CD14-positive monocyte (primary cell): ENCODE measurements around the gene CDKAL1. TPM values are rescaled to one million over a fixed set of nuclear protein-coding genes. Genes with fewer than 3 reads are reported as not detected.

ENCODE experiments used
- DNase-seq, 3 donors: peaks; one replicate each; pipeline ENCODE4 v3.0.0-alpha.2; 2011 to 2022
- H2AFZ ChIP-seq: 2 replicates; pipeline ENCODE4 v1.6.0; 2012; ENCODE audit warnings: mild to moderate bottlenecking, low read depth, low read length, inconsistent platforms; ENCODE audit not compliant: insufficient read depth, poor library complexity, severe bottlenecking
- H3K27ac ChIP-seq, 2 donors: 1 replicate in 1 of 2; 2 replicates in 1 of 2; pipeline ENCODE4 v1.5.1; 2012 to 2013; ENCODE audit warnings: low read length in 2 of 2, control low read depth in 1 of 2, inconsistent platforms in 1 of 2, low read depth in 1 of 2, mild to moderate bottlenecking in 1 of 2
- H3K27me3 ChIP-seq, 2 donors: one replicate each; pipeline versions ENCODE4 v1.6.0 to v1.6.1; 2011 to 2013; ENCODE audit warnings: low read length in 2 of 2; ENCODE audit not compliant: control insufficient read depth in 2 of 2, insufficient read depth in 2 of 2
- H3K36me3 ChIP-seq, 2 donors: replicated peaks in 1 of 2; 1 replicate in 1 of 2; 2 replicates in 1 of 2; pipeline versions ENCODE4 v1.5.1 to v1.6.1; 2012 to 2013; ENCODE audit warnings: low read length in 2 of 2, control low read depth in 1 of 2, inconsistent platforms in 1 of 2, mild to moderate bottlenecking in 1 of 2; ENCODE audit not compliant: insufficient read depth in 2 of 2, control insufficient read depth in 1 of 2
- H3K4me1 ChIP-seq, 2 donors: 1 replicate in 1 of 2; 2 replicates in 1 of 2; pipeline versions ENCODE4 v1.5.1 to v1.6.1; 2012 to 2013; ENCODE audit warnings: low read length in 2 of 2, control low read depth in 1 of 2, inconsistent platforms in 1 of 2, mild to moderate bottlenecking in 1 of 2, moderate library complexity in 1 of 2; ENCODE audit not compliant: insufficient read depth in 2 of 2, control insufficient read depth in 1 of 2
- H3K4me2 ChIP-seq: replicated peaks from 2 replicates; pipeline ENCODE3; 2012; ENCODE audit warnings: low read length, moderate library complexity, mild to moderate bottlenecking; ENCODE audit not compliant: poor library complexity, severe bottlenecking; ENCODE audit errors: extremely low read depth
- H3K4me3 ChIP-seq, 3 experiments: fragments of 200-600 bp in 1 of 3; sonication (generic) in 1 of 3; replicated peaks in 1 of 3; 1 replicate in 2 of 3; 2 replicates in 1 of 3; pipeline ENCODE4 v1.5.1; 2011 to 2013; ENCODE audit warnings: low read length in 3 of 3, mild to moderate bottlenecking in 3 of 3, control low read depth in 2 of 3, low read depth in 2 of 3, inconsistent platforms in 1 of 3, moderate library complexity in 1 of 3
- H3K79me2 ChIP-seq: 2 replicates; pipeline ENCODE4 v1.6.0; 2012; ENCODE audit warnings: mild to moderate bottlenecking, control low read depth, inconsistent platforms, low read length, moderate library complexity; ENCODE audit not compliant: insufficient read depth
- H3K9ac ChIP-seq: 2 replicates; pipeline ENCODE4 v1.6.0; 2017; ENCODE audit warnings: low read length, mild to moderate bottlenecking; ENCODE audit not compliant: insufficient read depth, poor library complexity, severe bottlenecking
- H3K9me3 ChIP-seq, 2 donors: replicated peaks in 1 of 2; 1 replicate in 1 of 2; 2 replicates in 1 of 2; pipeline versions ENCODE4 v1.5.1 to v1.6.1; 2012 to 2013; ENCODE audit warnings: low read length in 2 of 2, control low read depth in 1 of 2; ENCODE audit not compliant: control insufficient read depth in 1 of 2, insufficient read depth in 1 of 2
- H4K20me1 ChIP-seq: 2 replicates; pipeline ENCODE4 v1.6.0; 2012; ENCODE audit warnings: mild to moderate bottlenecking, low read length, control low read depth, moderate library complexity; ENCODE audit not compliant: insufficient read depth
- H3K27ac Mint-ChIP-seq, 7 donors: one replicate each; pipeline ENCODE4 v1.8.0; 2020; ENCODE audit warnings: mild to moderate bottlenecking in 7 of 7, mixed read lengths in 7 of 7, moderate library complexity in 6 of 7, inconsistent platforms in 2 of 7
- H3K27me3 Mint-ChIP-seq, 3 donors: one replicate each; pipeline ENCODE4 v1.8.0; 2021 to 2022; ENCODE audit warnings: low read depth in 3 of 3, mild to moderate bottlenecking in 3 of 3, mixed read lengths in 3 of 3, moderate library complexity in 3 of 3, inconsistent platforms in 1 of 3
- H3K36me3 Mint-ChIP-seq, 2 donors: one replicate each; pipeline ENCODE4 v1.8.0; 2020; ENCODE audit warnings: mixed read lengths in 2 of 2, inconsistent platforms in 1 of 2, mild to moderate bottlenecking in 1 of 2
- H3K4me1 Mint-ChIP-seq: one replicate; pipeline ENCODE4 v1.8.0; 2020; ENCODE audit warnings: mild to moderate bottlenecking, mixed read lengths
- H3K4me3 Mint-ChIP-seq, 2 donors: one replicate each; pipeline ENCODE4 v1.8.0; 2020; ENCODE audit warnings: mild to moderate bottlenecking in 2 of 2, mixed read lengths in 2 of 2, moderate library complexity in 1 of 2
- H3K9me3 Mint-ChIP-seq, 7 donors: one replicate each; pipeline ENCODE4 v1.8.0; 2020 to 2022; ENCODE audit warnings: mixed read lengths in 7 of 7, mild to moderate bottlenecking in 6 of 7, moderate library complexity in 6 of 7, inconsistent platforms in 2 of 7
- WGBS: methylation state at CpG from one replicate; pipeline ENCODE4 v1.1.5; 2013; ENCODE audit warnings: missing lambda C conversion rate; ENCODE audit not compliant: insufficient coverage; 5-methylcytosine and 5-hydroxymethylcytosine counted together
- intact Hi-C, 2 donors: fragments of 100-400 bp; cut with micrococcal nuclease; formaldehyde crosslinking; loops; one replicate each; pipeline versions ENCODE4 v1.15.0 to v1.15.1; 2023
- polyA plus RNA-seq, 3 donors: library from polyadenylated mRNA; depleted of rRNA in 1 of 3; unstranded in 2 of 3; stranded (reverse) in 1 of 3; fragments of 300-500 nt in 2 of 3; fragments of >200 nt in 1 of 3; fragmentation: Illumina TruSeq in 2 of 3; gene quantifications; 1 replicate in 2 of 3; 2 replicates in 1 of 3; pipeline ENCODE4 v1.2.3, GENCODE V29; 2012 to 2021
- TF ChIP-seq, protein P1 (sequence below): fragments of 200-600 bp; IDR thresholded peaks from one replicate; pipeline ENCODE4 v1.8.0; 2022; ENCODE audit warnings: antibody characterized with exemption, mild to moderate bottlenecking

CDKAL1 gene
- polyA plus RNA-seq, 3 donors, result 3.2 to 12.4 (median 8.3) TPM

DNA sequence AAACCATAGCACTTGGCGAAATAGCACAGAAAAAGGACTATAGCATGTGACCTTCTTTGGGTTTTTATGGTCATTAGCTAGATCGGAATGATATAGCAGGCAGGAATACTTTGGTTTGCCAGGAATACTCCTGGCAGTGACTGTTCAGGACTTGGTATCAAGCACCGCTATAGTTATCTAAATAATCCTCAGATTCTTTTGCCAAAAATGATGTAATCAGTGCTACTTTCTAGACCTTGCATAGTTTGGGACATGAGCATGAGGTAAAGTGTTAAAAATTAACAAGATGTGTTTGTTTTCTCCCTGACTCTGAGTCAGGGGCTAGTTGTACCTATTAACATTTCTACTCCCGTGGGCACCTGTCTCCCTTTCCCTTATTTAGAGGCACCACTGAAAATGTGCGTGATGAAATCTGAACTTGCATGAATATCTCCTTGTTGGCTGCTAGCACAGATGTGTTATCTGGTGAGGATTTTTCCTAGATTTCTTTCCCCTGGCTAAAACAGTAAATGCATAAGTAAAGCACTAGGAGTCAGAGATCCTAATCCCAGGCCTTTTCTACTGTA is 511.0 kb downstream of the CDKAL1 start:
- Mint-ChIP-seq H3K36me3 (no peaks in the 10 kb centered on the region), H3K9me3 (no peaks in the 10 kb centered on the region), H3K27ac (no peak overlapping the region), H3K4me3 (no peak overlapping the region), H3K4me1 (no peaks in the 10 kb centered on the region), H3K27me3 (peaks cover 0 to 2% (median 0%) of the 10 kb centered on the region in 3 donors)
- intact Hi-C loops, result no loop called here
- H2AFZ ChIP-seq, result no peak overlapping the region
- no peaks in the 10 kb centered on the region for H3K4me1 ChIP-seq
- H3K9ac ChIP-seq, result no peak overlapping the region
- H3K27ac ChIP-seq, result no peak overlapping the region
- H4K20me1 ChIP-seq, result no peaks in the 10 kb centered on the region
- H3K4me3 ChIP-seq, result no peak overlapping the region
- no peaks in the 10 kb centered on the region for H3K79me2 ChIP-seq
- H3K4me2 ChIP-seq, result no peak overlapping the region
- TF ChIP-seq, protein P1, sequence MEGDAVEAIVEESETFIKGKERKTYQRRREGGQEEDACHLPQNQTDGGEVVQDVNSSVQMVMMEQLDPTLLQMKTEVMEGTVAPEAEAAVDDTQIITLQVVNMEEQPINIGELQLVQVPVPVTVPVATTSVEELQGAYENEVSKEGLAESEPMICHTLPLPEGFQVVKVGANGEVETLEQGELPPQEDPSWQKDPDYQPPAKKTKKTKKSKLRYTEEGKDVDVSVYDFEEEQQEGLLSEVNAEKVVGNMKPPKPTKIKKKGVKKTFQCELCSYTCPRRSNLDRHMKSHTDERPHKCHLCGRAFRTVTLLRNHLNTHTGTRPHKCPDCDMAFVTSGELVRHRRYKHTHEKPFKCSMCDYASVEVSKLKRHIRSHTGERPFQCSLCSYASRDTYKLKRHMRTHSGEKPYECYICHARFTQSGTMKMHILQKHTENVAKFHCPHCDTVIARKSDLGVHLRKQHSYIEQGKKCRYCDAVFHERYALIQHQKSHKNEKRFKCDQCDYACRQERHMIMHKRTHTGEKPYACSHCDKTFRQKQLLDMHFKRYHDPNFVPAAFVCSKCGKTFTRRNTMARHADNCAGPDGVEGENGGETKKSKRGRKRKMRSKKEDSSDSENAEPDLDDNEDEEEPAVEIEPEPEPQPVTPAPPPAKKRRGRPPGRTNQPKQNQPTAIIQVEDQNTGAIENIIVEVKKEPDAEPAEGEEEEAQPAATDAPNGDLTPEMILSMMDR, result no peak
- no peak for DNase-seq
- WGBS, result 100% methylated on average over 1 of the region's 5 CpGs
- no peaks in the 10 kb centered on the region for H3K9me3 ChIP-seq
- no peaks in the 10 kb centered on the region for H3K36me3 ChIP-seq
- H3K27me3 ChIP-seq, result no peaks in the 10 kb centered on the region

DNA sequence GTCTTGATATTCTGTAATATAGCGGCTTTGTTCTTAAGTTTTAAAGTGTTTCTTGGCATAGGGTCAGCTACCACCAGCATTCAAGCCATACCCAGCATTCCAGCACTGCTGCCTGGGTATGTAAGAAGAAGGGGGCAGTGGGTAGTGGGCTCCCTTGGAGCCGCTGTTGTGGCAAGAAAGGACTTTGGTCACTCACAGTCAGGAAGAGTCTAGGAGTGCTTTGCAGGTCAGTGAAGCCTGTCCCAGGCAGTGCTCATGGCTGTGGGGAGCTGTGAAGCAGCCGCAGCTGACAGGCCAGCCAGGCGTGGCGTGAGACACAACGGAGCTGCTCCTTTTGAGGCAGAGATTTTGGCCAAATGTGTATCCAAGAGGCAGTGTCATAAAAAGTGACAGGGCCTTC is 512.0 kb downstream of the CDKAL1 start:
- TF ChIP-seq, protein P1, result no peak
- no peaks in the 10 kb centered on the region for H3K4me1 Mint-ChIP-seq
- Histone ChIP-seq H2AFZ (no peak overlapping the region), H3K4me3 (no peak overlapping the region), H3K4me2 (no peak overlapping the region), H3K36me3 (no peaks in the 10 kb centered on the region), H3K4me1 (no peaks in the 10 kb centered on the region), H3K9ac (no peak overlapping the region), H3K27ac (no peak overlapping the region), H3K27me3 (no peaks in the 10 kb centered on the region), H3K79me2 (no peaks in the 10 kb centered on the region), H3K9me3 (no peaks in the 10 kb centered on the region), H4K20me1 (no peaks in the 10 kb centered on the region)
- intact Hi-C loops, result no loop called here
- peaks cover 0 to 3% (median 0%) of the 10 kb centered on the region in 7 donors for H3K9me3 Mint-ChIP-seq
- peaks cover 0 to 2% (median 0%) of the 10 kb centered on the region in 3 donors for H3K27me3 Mint-ChIP-seq
- no peak for DNase-seq
- no peak overlapping the region for H3K4me3 Mint-ChIP-seq
- 97% methylated on average over 5 of the region's 6 CpGs for WGBS
- H3K36me3 Mint-ChIP-seq, result peaks cover 0 to 2% of the 10 kb centered on the region in 2 donors
- no peak overlapping the region for H3K27ac Mint-ChIP-seq
